DMS153 treated with DMSO at 0.1 percent for 48 hours (cell line): Measurements from ENCODE around the gene PDCD6IP.
A peak's percentile ranks its signal among the peaks of the same experiment; 100 is the strongest.
"Not testable (repeated sequence)": the region's sequence is repeated elsewhere in the genome, so short reads cannot be mapped to it uniquely, and the experiment has no call there.

ENCODE experiments used
- DNase-seq: peaks from one replicate; lab custom pipeline; 2025; ENCODE audit not compliant: unreplicated experiment; lab: John Stamatoyannopoulos, UW

PDCD6IP gene

GRCh38 chr3:33848624-33849347, 50.4 kb downstream of the PDCD6IP start:
- no peak for DNase-seq

- DNase-seq = not testable (repeated sequence)
Measured at GRCh38 chr3:33850599-33850998, 52.2 kb downstream of the PDCD6IP start.

GRCh38 chr3:33855407-33855806, 57.0 kb downstream of the PDCD6IP start:
- not testable (repeated sequence) for DNase-seq

- DNase-seq = no peak
Measured at GRCh38 chr3:33855884-33856546, 57.6 kb downstream of the PDCD6IP start.

GRCh38 chr3:33857701-33858100, 59.3 kb downstream of the PDCD6IP start:
- DNase-seq = not testable (repeated sequence)

- no peak for DNase-seq
Measured at GRCh38 chr3:33858131-33858530, 59.7 kb downstream of the PDCD6IP start.

GRCh38 chr3:33860373-33861050, 62.1 kb downstream of the PDCD6IP start:
- DNase-seq = no peak

- no peak for DNase-seq
Measured at GRCh38 chr3:33865133-33865532, 66.7 kb downstream of the PDCD6IP start.

- no peak for DNase-seq
Measured at GRCh38 chr3:33868309-33868708, 69.9 kb downstream of the PDCD6IP start.

GRCh38 chr3:33869977-33870376, 71.5 kb downstream of the PDCD6IP start:
- DNase-seq = no peak

GRCh38 chr3:33874815-33875214, 76.4 kb downstream of the PDCD6IP start:
- DNase-seq = no peak

- no peak for DNase-seq
Measured at GRCh38 chr3:33875680-33876079, 77.2 kb downstream of the PDCD6IP start.

GRCh38 chr3:33877187-33877586, 78.8 kb downstream of the PDCD6IP start:
- no peak for DNase-seq

- no peak for DNase-seq
Measured at GRCh38 chr3:33879540-33879939, 81.1 kb downstream of the PDCD6IP start.

- no peak for DNase-seq
Measured at GRCh38 chr3:33881156-33882064, 83.0 kb downstream of the PDCD6IP start.

GRCh38 chr3:33882296-33882695, 83.9 kb downstream of the PDCD6IP start:
- no peak for DNase-seq

GRCh38 chr3:33883538-33883950, 85.1 kb downstream of the PDCD6IP start:
- peak; percentile 27 for DNase-seq

- peak; percentile 1 for DNase-seq
Measured at GRCh38 chr3:33883951-33884561, 85.6 kb downstream of the PDCD6IP start.

GRCh38 chr3:33884701-33885100, 86.3 kb downstream of the PDCD6IP start:
- DNase-seq = no peak

- no peak for DNase-seq
Measured at GRCh38 chr3:33885496-33885895, 87.1 kb downstream of the PDCD6IP start.

GRCh38 chr3:33886015-33886414, 87.6 kb downstream of the PDCD6IP start:
- DNase-seq = no peak
